CD4-positive, alpha-beta memory T cell (primary cell): ENCODE results near the gene KIF4A. TPM values are rescaled to one million over a fixed set of nuclear protein-coding genes. Genes with fewer than 3 reads are reported as not detected.
"Not testable (repeated sequence)": the region's sequence is repeated elsewhere in the genome, so short reads cannot be mapped to it uniquely, and the experiment has no call there.

Experiments used
- CTCF ChIA-PET: fragments of 350-600 bp; sonication (Branson Sonifier 250); formaldehyde crosslinking; loops from one replicate; lab custom pipeline; 2021; ENCODE audit warnings: inconsistent platforms; ENCODE audit not compliant: partially characterized antibody; lab: Charles Lee
- POLR2A ChIA-PET: fragments of 350-600 bp; sonication (Branson Sonifier 250); formaldehyde crosslinking; loops from one replicate; lab custom pipeline; 2021; ENCODE audit not compliant: partially characterized antibody; lab: Charles Lee
- DNase-seq, 5 donors: peaks; one replicate each; pipeline versions ENCODE4 v3.0.0 to v3.0.0-alpha.2; 2020 to 2022; ENCODE audit warnings: mixed read lengths in 1 of 5
- H3K27ac ChIP-seq: one replicate; pipeline ENCODE4 v1.7.0; 2013; ENCODE audit warnings: low read depth, low read length
- H3K27me3 ChIP-seq: 2 replicates; pipeline ENCODE4 v1.7.0; 2013; ENCODE audit warnings: mild to moderate bottlenecking, low read length, moderate library complexity; ENCODE audit not compliant: insufficient read depth
- H3K36me3 ChIP-seq: 2 replicates; pipeline ENCODE4 v1.7.0; 2013; ENCODE audit warnings: mild to moderate bottlenecking, low read length, moderate library complexity; ENCODE audit not compliant: insufficient read depth
- H3K4me1 ChIP-seq: 2 replicates; pipeline ENCODE4 v1.7.0; 2013; ENCODE audit warnings: mild to moderate bottlenecking, low read length, moderate library complexity; ENCODE audit not compliant: insufficient read depth
- H3K4me3 ChIP-seq, 2 donors: one replicate each; pipeline ENCODE4 v1.7.0; 2013; ENCODE audit warnings: low read length in 2 of 2, mild to moderate bottlenecking in 1 of 2
- H3K9me3 ChIP-seq, 2 donors: one replicate each; pipeline ENCODE4 v1.7.0; 2013; ENCODE audit warnings: low read length in 2 of 2, control low read depth in 1 of 2; ENCODE audit not compliant: control insufficient read depth in 1 of 2
- H3K27ac Mint-ChIP-seq, 7 donors: one replicate each; pipeline ENCODE4 v1.8.0; 2020 to 2021; ENCODE audit warnings: mixed read lengths in 7 of 7, mild to moderate bottlenecking in 6 of 7, inconsistent platforms in 3 of 7, moderate library complexity in 3 of 7
- H3K27me3 Mint-ChIP-seq, 2 donors: one replicate each; pipeline ENCODE4 v1.8.0; 2020 to 2021; ENCODE audit warnings: mixed read lengths in 2 of 2
- H3K36me3 Mint-ChIP-seq, 2 donors: one replicate each; pipeline ENCODE4 v1.8.0; 2020 to 2021; ENCODE audit warnings: mixed read lengths in 2 of 2, inconsistent platforms in 1 of 2, mild to moderate bottlenecking in 1 of 2
- H3K4me1 Mint-ChIP-seq, 4 donors: one replicate each; pipeline ENCODE4 v1.8.0; 2020 to 2021; ENCODE audit warnings: mixed read lengths in 4 of 4, mild to moderate bottlenecking in 1 of 4
- H3K4me3 Mint-ChIP-seq, 8 donors: one replicate each; pipeline ENCODE4 v1.8.0; 2020 to 2021; ENCODE audit warnings: mixed read lengths in 8 of 8, mild to moderate bottlenecking in 7 of 8, moderate library complexity in 6 of 8, inconsistent platforms in 3 of 8
- H3K9me3 Mint-ChIP-seq, 8 donors: one replicate each; pipeline ENCODE4 v1.8.0; 2020 to 2021; ENCODE audit warnings: mixed read lengths in 8 of 8, mild to moderate bottlenecking in 5 of 8, inconsistent platforms in 3 of 8, moderate library complexity in 1 of 8
- intact Hi-C: fragments of 100-400 bp; cut with micrococcal nuclease; formaldehyde crosslinking; loops from one replicate; pipeline ENCODE4 v1.15.1; 2023
- polyA plus RNA-seq, 2 donors: library from polyadenylated mRNA; unstranded; fragments of 300-500 nt; fragmentation: Illumina TruSeq; gene quantifications; one replicate each; pipeline ENCODE4 v1.2.3, GENCODE V29; 2021
- total RNA-seq, 2 experiments: library from RNA; stranded (reverse); gene quantifications; one replicate each; pipeline ENCODE4 v1.2.3, GENCODE V29; 2021

KIF4A gene
- total RNA-seq: under 1 TPM; 0.08 to 0.17 TPM
- polyA plus RNA-seq: not detected

- no peaks in the 10 kb centered on the region for H3K27me3 Mint-ChIP-seq
- H3K36me3 Mint-ChIP-seq: peaks cover 8 to 21% of the 10 kb centered on the region in 2 donors
- Histone ChIP-seq H3K27me3 (no peaks in the 10 kb centered on the region), H3K9me3 (no peaks in the 10 kb centered on the region), H3K36me3 (peaks cover 6% of the 10 kb centered on the region), H3K4me1 (peaks cover 10% of the 10 kb centered on the region), H3K4me3 (peak within 1 kb of the TSS; percentile 52 to 72), H3K27ac (peak within 1 kb of the TSS; percentile 66)
- ChIA-PET CTCF (interaction anchor here (0.9 to 2.1 kb wide), 3 partner anchors 9 to 157 kb away, joined by 3 to 6 read pairs (median 6); partner anchors contain the start of gene IGBP1), POLR2A (interaction anchor here (0.8 to 1.0 kb wide), 3 partner anchors 142 to 157 kb away, joined by 3 to 5 read pairs (median 3); partner anchors contain the start of gene IGBP1)
- H3K27ac Mint-ChIP-seq: peak within 1 kb of the TSS; percentile 75 to 94 (median 88)
- no peaks in the 10 kb centered on the region for H3K9me3 Mint-ChIP-seq
- H3K4me3 Mint-ChIP-seq: peak within 1 kb of the TSS; percentile 87 to 94 (median 88)
- H3K4me1 Mint-ChIP-seq: peaks cover 5 to 21% (median 11%) of the 10 kb centered on the region in 4 donors
- intact Hi-C loops: loop anchor here (10.0 kb wide), 1 partner anchor 145 kb away; no protein-coding TSS in a partner anchor
- peak; percentile 70 to 76 (median 75) for DNase-seq
Observed at GRCh38 chrX:70289793-70290770, at the start of gene KIF4A, which contains the start of gene PDZD11. TSS of gene KIF4A (plus strand) at chrX:70290104. CDS start at chrX:70290459, 355 bp downstream. TSS of gene PDZD11 (minus strand) at chrX:70289927. CDS start at chrX:70289341, 586 bp downstream.

GRCh38 chrX:70240751-70241150 is 49.2 kb upstream of the KIF4A start:
- intact Hi-C loops: no loop called here
- H3K4me1 ChIP-seq: no peaks in the 10 kb centered on the region
- Mint-ChIP-seq H3K4me1 (no peaks in the 10 kb centered on the region), H3K9me3 (no peaks in the 10 kb centered on the region), H3K4me3 (no peak overlapping the region), H3K27ac (no peak overlapping the region), H3K27me3 (no peaks in the 10 kb centered on the region), H3K36me3 (no peaks in the 10 kb centered on the region)
- POLR2A ChIA-PET: no interaction called here
- H3K27ac ChIP-seq: no peak overlapping the region
- H3K27me3 ChIP-seq: no peaks in the 10 kb centered on the region
- CTCF ChIA-PET: no interaction called here
- DNase-seq: no peak
- no peaks in the 10 kb centered on the region for H3K36me3 ChIP-seq
- H3K9me3 ChIP-seq: no peaks in the 10 kb centered on the region
- no peak overlapping the region for H3K4me3 ChIP-seq

- H3K27me3 ChIP-seq: no peaks in the 10 kb centered on the region
- no peak overlapping the region for H3K4me3 Mint-ChIP-seq
- POLR2A ChIA-PET: no interaction called here
- H3K9me3 Mint-ChIP-seq: no peaks in the 10 kb centered on the region
- no peaks in the 10 kb centered on the region for H3K4me1 ChIP-seq
- intact Hi-C loops: no loop called here
- no peaks in the 10 kb centered on the region for H3K27me3 Mint-ChIP-seq
- H3K36me3 Mint-ChIP-seq: no peaks in the 10 kb centered on the region
- CTCF ChIA-PET: no interaction called here
- no peaks in the 10 kb centered on the region for H3K9me3 ChIP-seq
- H3K4me1 Mint-ChIP-seq: no peaks in the 10 kb centered on the region
- no peak overlapping the region for H3K27ac ChIP-seq
- H3K27ac Mint-ChIP-seq: no peak overlapping the region
- DNase-seq: no peak
- no peak overlapping the region for H3K4me3 ChIP-seq
- H3K36me3 ChIP-seq: no peaks in the 10 kb centered on the region
Observed at GRCh38 chrX:70241501-70241900, 48.4 kb upstream of the KIF4A start.

- POLR2A ChIA-PET, H3K4me3 Mint-ChIP-seq, H3K9me3 ChIP-seq, H3K9me3 Mint-ChIP-seq, H3K4me1 ChIP-seq, H3K4me3 ChIP-seq, DNase-seq, intact Hi-C loops, H3K36me3 ChIP-seq, H3K27ac ChIP-seq, H3K27me3 ChIP-seq, H3K36me3 Mint-ChIP-seq, H3K27ac Mint-ChIP-seq, CTCF ChIA-PET, H3K27me3 Mint-ChIP-seq, H3K4me1 Mint-ChIP-seq: not testable (repeated sequence)
Observed at GRCh38 chrX:70243601-70244000, 46.3 kb upstream of the KIF4A start.

GRCh38 chrX:70244881-70245280 is 45.0 kb upstream of the KIF4A start:
- Mint-ChIP-seq H3K4me1 (no peaks in the 10 kb centered on the region), H3K9me3 (no peaks in the 10 kb centered on the region)

GRCh38 chrX:70247252-70247651 is 42.7 kb upstream of the KIF4A start:
- H3K4me3 ChIP-seq: no peak overlapping the region
- H3K4me1 ChIP-seq: no peaks in the 10 kb centered on the region
- H3K36me3 ChIP-seq: no peaks in the 10 kb centered on the region
- DNase-seq: no peak
- no peaks in the 10 kb centered on the region for H3K27me3 ChIP-seq
- no peak overlapping the region for H3K27ac ChIP-seq
- no peak overlapping the region for H3K4me3 Mint-ChIP-seq
- H3K27ac Mint-ChIP-seq: no peak overlapping the region
- intact Hi-C loops: no loop called here
- ChIA-PET POLR2A (no interaction called here), CTCF (no interaction called here)
- no peaks in the 10 kb centered on the region for H3K9me3 Mint-ChIP-seq
- H3K9me3 ChIP-seq: no peaks in the 10 kb centered on the region
- no peaks in the 10 kb centered on the region for H3K36me3 Mint-ChIP-seq
- no peaks in the 10 kb centered on the region for H3K27me3 Mint-ChIP-seq
- no peaks in the 10 kb centered on the region for H3K4me1 Mint-ChIP-seq

More at GRCh38 chrX:70244881-70245280, 45.0 kb upstream of the KIF4A start:
- Histone ChIP-seq H3K4me1 (no peaks in the 10 kb centered on the region), H3K27me3 (no peaks in the 10 kb centered on the region), H3K36me3 (no peaks in the 10 kb centered on the region), H3K9me3 (no peaks in the 10 kb centered on the region), H3K27ac (no peak overlapping the region), H3K4me3 (no peak overlapping the region)
- ChIA-PET POLR2A (no interaction called here), CTCF (no interaction called here)
- Mint-ChIP-seq H3K27me3 (no peaks in the 10 kb centered on the region), H3K27ac (no peak overlapping the region), H3K36me3 (no peaks in the 10 kb centered on the region), H3K4me3 (no peak overlapping the region)
- no peak for DNase-seq
- intact Hi-C loops: no loop called here

- Mint-ChIP-seq H3K36me3 (peaks cover 0 to 4% of the 10 kb centered on the region in 2 donors), H3K4me3 (no peak overlapping the region), H3K4me1 (no peaks in the 10 kb centered on the region), H3K9me3 (no peaks in the 10 kb centered on the region), H3K27me3 (no peaks in the 10 kb centered on the region), H3K27ac (no peak overlapping the region)
- H3K36me3 ChIP-seq: no peaks in the 10 kb centered on the region
- DNase-seq: no peak
- intact Hi-C loops: no loop called here
- ChIA-PET POLR2A (no interaction called here), CTCF (no interaction called here)
- no peaks in the 10 kb centered on the region for H3K9me3 ChIP-seq
- no peak overlapping the region for H3K27ac ChIP-seq
- no peak overlapping the region for H3K4me3 ChIP-seq
- no peaks in the 10 kb centered on the region for H3K27me3 ChIP-seq
- H3K4me1 ChIP-seq: no peaks in the 10 kb centered on the region
Observed at GRCh38 chrX:70252491-70252890, 37.4 kb upstream of the KIF4A start.
